ENCODE measurements around the gene GLIS1.

The GLIS1 gene

GRCh38 chr1:53588053-53588779 is 150.7 kb downstream of the GLIS1 start:
- no peak for DNase-seq (ENCODE audit: low read depth)
- no peak overlapping the region for H3K4me3 ChIP-seq (ENCODE audit: low read depth, low read length)
- no peak for TF ChIP-seq CTCF (IDR thresholded peaks at IDR 0.05; ENCODE audit: low read depth, low read length, missing control alignments)

GRCh38 chr1:53587252-53587988 is 151.5 kb downstream of the GLIS1 start:
- DNase-seq (ENCODE audit: low read depth), result no peak
- TF ChIP-seq CTCF (IDR thresholded peaks at IDR 0.05; ENCODE audit: low read depth, low read length, missing control alignments), result no peak

GRCh38 chr1:53586765-53587164 is 152.2 kb downstream of the GLIS1 start:
- H3K4me3 ChIP-seq (ENCODE audit: low read depth, low read length), result no peak overlapping the region
- no peak for DNase-seq (ENCODE audit: low read depth)
- no peak for TF ChIP-seq CTCF (IDR thresholded peaks at IDR 0.05; ENCODE audit: low read depth, low read length, missing control alignments)

More at GRCh38 chr1:53587252-53587988, 151.5 kb downstream of the GLIS1 start:
- H3K4me3 ChIP-seq (ENCODE audit: low read depth, low read length), result no peak overlapping the region

GRCh38 chr1:53585565-53585964 is 153.4 kb downstream of the GLIS1 start:
- no peak overlapping the region for H3K4me3 ChIP-seq (ENCODE audit: low read depth, low read length)
- no peak for DNase-seq (ENCODE audit: low read depth)
- no peak for TF ChIP-seq CTCF (IDR thresholded peaks at IDR 0.05; ENCODE audit: low read depth, low read length, missing control alignments)

- no peak for TF ChIP-seq CTCF (IDR thresholded peaks at IDR 0.05; ENCODE audit: low read depth, low read length, missing control alignments)
- no peak overlapping the region for H3K4me3 ChIP-seq (ENCODE audit: low read depth, low read length)
Observed at GRCh38 chr1:53585129-53585528, 153.8 kb downstream of the GLIS1 start.

GRCh38 chr1:53584777-53585107 is 154.2 kb downstream of the GLIS1 start:
- no peak for DNase-seq (ENCODE audit: low read depth)
- no peak overlapping the region for H3K4me3 ChIP-seq (ENCODE audit: low read depth, low read length)
- no peak for TF ChIP-seq CTCF (IDR thresholded peaks at IDR 0.05; ENCODE audit: low read depth, low read length, missing control alignments)

More at GRCh38 chr1:53585129-53585528, 153.8 kb downstream of the GLIS1 start:
- no peak for DNase-seq (ENCODE audit: low read depth)
